HG03575 (cell line): Measurements from ENCODE around the gene TBX15.

Source experiments
- ATAC-seq: cut with Tn5 transposase; IDR thresholded peaks from one replicate; pipeline ENCODE4 v1.9.1; 2021; ENCODE audit not compliant: unreplicated experiment, insufficient number of reproducible peaks, low FRiP score; ENCODE audit errors: extremely low read depth

The TBX15 gene

DNA sequence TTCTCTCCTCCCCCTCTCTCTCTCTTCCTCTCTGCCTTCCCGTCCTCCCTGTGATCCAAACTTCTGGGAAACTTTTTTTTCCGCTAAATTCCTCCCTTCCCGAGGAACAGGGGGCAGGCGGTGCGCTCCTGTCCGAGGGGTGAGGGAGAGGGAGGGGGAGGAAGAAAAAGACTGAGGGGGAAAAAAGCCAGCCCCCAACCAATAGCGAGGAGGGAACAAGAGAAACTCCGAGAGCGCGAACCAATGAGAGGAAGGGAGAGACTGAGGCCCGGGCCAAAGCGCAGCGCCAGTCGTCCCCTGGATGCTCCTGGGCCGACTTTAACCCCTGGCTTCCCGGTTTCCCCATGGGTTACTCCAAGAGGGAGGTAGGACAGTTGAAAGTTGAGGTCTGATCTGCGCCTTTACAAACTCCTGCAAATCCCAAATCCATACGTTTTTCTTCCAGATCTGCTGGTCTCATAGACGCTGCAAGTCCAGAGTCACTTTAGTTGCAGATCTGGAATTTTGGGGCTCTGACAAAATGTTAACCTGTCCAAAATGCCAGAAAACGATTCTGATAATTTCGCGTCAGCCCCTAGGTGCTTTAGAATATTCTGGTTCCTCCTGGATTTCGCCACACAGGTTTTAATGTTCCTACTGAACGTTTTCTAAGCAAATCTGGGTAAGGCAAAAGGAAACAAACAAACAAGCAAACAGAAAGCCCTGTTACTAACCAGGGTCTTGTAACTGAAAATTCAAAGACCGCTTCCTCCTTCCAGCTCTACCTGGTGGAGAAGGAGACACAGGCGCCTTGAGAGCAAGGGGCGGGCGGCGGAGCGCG, at the start of gene TBX15:
TSS of gene TBX15 (minus strand) at position 158 of the 820 bp plus-strand sequence. CDS start 548 bp downstream, outside the sequence.
- ATAC-seq = no peak

DNA sequence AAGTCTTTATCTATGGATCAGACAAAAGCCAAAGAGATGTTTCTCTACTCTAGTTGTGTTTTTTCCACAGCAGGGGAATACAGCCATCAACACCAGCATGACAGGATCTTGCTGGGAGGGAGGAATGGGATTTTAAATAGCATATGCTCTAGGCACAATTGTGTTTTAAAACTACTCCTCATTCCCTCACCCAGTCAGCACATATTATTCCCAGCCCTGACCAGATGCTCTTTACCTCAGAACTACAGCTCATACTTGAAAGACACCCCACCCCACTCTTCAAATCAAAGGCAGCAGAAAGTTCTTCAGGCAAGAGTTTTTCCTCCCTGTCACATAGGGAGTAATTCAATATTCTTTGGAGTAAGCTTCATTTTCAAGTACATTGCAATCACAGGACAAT, 46.2 kb upstream of the TBX15 start:
- no peak for ATAC-seq

DNA sequence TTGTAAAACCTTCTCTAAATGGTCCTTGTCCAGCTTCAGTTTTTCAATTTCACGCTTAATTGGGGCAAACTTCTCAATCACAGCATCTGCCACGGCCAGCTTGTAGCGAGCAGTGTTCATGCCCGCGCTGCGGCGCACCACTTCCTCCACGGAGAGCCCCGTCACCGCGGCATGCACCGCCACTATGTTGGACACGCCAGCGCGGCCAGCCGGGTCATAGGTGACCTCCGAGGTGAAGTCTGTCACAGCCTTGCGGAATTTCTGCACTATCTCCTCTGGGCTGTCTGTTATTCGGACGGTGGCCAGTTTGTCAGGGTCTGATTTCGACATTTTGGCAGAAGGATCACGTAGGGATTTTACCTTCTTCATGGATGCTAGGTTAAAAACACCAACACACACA, 44.8 kb upstream of the TBX15 start:
- no peak for ATAC-seq

DNA sequence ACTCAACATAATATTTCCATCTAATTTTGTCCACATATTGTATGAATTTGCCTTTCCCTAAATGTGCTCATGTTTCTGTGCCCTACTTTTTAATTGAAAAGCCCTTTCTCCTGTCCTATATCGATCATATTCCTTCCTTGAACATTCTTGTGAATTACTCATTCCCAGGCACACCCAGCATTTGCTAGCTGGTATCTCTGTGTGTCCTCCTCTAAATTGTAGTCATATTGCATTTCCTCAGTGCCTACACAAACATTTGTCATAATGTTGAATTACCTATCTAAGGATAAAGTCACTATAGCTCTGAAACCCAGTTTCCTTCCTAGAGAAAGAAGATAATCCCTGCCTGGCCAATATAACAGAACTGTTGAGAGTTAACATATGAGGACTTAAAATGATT, 39.6 kb upstream of the TBX15 start:
- no peak for ATAC-seq

DNA sequence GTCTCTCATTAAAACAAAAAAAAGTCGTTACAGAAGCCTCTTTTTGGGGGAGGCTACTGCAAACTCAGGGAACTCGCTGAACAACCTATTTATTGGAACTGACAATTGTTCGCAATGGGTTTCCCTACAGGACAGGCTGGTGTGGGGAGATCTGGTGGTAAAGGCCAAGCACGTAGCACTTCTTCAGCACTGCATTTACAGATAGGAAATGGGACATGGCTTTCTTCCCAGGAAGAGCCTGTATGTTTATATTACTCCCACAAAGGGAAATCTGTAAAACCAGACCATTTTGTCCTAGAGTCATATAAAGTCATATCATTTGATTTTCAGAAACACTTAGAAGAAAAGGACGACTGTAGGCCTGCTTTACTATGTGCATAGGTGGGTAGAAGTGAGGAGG, 38.8 kb upstream of the TBX15 start:
- ATAC-seq = no peak

DNA sequence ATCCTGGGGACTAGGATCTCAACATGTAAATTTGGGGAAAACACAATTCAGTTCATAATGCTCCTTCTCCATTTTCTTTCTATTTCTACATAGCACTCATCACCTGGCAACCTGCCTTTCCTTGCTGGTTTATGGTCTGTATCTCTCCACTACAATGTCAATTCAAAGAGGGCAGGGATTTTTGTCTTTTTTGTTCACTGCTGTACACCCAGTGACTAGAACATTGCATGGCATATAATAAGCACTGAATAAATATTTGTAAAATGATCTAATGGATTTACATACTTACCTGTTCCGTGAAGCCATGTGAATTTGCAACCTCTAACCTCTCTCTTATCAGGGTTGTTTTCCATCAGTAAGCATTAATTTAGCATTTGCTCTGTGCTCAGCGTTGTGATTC, 27.4 kb upstream of the TBX15 start:
- ATAC-seq = no peak

DNA sequence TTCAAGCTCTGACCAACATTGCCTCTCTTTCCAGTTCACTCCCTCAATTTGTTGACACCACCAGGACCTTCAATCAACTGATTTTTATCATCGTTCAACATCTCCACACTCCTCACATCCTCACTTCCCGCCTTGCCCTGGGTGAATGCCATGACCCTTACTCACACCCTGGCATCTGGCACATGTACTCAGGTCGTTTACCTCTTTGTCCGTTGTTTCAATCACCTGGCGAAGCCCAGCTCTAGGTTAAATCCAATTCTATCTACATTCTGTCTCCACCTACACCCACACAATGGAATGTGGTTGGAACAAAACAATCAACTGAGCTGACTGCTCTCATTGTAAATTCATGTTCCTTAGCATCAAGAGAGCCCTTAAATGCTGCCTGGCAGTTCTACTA, 24.2 kb upstream of the TBX15 start:
- ATAC-seq = no peak

DNA sequence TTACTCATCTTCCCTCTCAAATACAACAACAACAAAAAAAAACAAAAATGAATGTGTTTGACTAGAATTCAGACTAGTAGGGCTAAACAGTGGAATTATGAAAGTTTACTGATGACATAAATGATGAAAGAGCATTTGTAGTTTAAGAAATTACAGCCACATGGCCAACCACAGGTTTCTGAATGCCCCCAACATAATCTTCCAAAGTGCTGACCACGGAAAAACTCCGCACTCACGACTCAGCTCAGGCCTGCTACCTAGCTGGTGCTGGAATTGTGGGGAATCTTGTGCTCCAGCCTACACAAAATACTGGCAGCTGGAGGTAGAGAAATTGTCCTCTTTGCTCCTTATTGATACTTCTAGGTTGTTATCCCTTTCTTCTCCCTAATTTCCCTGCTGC, 23.6 kb upstream of the TBX15 start:
- ATAC-seq = no peak

DNA sequence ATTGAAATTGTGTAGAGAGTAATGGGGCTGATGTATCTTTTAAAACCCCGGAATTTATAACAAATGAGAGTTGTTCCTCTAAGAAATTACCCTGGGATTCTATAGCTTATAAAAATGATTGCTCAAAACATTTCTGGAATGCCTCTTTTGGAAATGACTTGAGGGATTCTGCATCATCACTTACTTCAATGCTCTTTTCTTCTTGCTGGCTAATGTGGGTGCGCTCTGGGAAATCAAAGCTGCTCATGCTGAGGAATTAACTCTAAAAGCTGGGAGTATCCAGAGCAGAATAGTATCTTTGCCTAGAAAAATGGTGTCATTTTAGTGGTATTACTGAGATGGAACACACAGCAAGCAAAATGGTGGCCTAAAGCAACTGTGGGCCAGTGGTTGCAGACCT, 23.0 kb upstream of the TBX15 start:
- ATAC-seq = no peak

DNA sequence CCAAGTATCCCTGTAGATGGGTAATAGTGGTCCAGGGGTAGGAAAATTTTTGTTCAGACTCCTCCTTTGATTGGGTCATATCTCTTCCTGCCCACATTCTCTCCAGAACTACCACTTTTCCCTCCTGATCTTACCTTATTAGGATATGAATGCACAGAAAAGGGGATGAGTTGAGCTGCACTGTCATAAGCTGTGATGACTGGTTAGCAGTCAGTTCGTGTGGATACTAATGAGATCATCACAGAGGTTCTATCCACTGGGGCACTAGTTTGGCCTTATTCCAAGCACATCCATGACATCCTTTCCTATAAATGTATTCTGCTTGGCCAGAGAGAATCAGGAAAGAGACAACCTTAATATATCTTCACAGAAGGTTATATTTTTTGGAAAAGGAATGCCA, 22.1 kb upstream of the TBX15 start:
- ATAC-seq = no peak

DNA sequence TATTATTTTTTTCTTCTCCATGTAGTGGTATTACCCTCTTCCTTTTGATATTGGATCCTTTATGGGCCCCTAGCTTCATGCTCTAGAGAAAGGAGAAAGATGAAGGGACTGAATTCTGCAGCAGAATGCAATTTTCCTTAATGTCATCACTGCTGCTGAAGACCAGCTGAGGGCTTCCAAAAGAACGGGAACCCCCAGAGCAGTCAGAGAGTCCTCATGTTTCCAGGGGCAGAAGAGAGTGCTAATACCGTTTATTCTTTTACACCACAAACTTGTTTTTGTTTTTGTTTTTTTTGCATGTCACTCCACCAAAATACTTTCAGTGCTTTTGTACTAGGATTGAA, 21.1 kb upstream of the TBX15 start:
- no peak for ATAC-seq

DNA sequence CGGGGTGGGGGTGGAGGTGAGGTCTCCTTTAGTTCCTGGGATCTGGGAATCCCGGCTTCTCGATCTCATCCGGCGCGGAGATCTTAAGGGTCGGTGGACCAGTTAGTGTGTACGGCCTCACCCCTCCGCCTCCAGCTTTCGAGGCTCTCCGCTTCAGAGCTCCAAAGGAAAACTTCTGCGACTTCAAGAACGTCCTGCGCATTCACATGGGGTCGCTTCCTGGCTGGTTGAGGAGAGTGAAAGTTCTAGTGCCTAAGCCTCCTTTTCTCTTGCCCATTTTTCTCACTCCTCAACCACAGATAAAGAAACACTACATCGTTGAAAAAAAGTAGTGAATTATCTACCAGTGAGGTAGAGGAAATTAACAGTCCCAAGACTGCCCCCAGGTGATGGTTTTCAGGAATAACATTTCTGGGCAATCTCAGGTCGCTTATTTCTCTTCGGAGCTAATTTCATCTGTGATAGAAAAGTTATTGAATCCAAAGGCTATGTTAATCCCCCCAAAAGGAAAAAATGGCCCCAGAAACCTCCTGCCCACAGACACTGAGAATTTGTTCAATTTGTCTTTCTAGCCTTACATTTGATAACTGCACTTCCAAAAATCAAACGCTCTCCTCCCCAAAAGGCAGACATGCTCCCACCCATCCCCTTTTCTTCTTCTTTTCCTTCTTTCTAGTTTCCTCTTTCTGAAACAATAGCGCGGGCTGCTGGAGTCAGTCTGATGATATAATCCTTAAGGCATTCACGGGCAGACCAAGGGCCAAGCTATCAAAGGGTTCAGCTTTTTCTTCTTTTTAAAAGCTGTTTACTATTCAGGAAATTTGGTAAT, 20.6 kb upstream of the TBX15 start:
- ATAC-seq = no peak

DNA sequence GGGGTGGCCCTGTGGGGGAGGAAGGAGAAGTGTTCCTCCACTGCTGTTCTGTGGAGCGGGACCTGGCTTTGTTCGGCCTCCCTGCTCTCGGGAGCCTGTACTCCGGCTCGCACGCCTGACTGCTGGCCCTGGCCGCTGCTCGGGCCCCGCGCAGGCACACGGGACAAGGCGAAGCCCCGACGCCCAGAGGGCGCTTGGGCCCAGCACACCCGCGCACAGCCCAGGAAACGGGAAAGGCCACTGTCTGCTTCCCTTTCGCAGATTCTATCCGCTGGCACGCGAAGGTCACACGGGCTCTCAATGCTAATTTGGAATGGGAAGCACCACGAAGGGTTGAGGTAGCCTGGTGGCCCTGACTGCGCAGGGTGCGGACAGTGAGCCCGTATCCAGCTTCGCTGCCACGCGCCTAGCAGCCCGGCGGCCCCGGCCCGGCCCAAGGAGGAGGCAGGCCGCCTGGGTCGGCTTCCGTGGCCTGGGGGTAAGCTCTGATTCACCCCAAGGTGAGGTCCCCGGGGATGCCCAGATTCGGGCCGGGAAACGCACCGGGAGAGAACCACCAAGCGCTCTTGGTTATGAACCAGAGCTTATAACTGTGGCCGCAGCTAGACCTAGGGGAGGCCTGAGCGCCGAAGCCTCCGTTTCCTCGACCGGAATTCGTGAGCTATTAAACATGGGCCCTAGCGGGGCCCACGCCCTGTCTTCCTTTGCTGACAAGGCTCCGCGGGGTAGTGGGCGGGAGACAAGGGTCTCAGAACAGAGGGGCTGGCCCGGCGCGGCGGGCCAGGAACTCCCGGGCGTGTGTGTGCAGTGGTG, 19.7 kb upstream of the TBX15 start:
- ATAC-seq = no peak

DNA sequence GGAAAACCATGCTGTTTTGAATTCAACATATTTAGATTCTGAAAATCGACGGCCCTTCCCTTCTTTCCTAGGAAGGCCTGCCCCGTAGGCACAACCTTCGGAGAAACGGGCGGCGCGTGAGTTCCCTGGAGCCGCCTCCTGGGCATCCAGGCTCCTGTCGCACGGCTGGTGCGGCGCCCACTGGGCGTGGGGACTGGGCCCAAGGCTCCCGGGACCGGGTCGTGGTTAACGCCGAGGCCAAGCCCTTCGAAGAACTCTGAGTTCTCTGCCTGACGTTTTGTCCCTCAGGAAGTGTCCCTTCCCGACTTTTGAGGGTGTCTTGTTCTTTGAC, 19.2 kb upstream of the TBX15 start:
- no peak for ATAC-seq

DNA sequence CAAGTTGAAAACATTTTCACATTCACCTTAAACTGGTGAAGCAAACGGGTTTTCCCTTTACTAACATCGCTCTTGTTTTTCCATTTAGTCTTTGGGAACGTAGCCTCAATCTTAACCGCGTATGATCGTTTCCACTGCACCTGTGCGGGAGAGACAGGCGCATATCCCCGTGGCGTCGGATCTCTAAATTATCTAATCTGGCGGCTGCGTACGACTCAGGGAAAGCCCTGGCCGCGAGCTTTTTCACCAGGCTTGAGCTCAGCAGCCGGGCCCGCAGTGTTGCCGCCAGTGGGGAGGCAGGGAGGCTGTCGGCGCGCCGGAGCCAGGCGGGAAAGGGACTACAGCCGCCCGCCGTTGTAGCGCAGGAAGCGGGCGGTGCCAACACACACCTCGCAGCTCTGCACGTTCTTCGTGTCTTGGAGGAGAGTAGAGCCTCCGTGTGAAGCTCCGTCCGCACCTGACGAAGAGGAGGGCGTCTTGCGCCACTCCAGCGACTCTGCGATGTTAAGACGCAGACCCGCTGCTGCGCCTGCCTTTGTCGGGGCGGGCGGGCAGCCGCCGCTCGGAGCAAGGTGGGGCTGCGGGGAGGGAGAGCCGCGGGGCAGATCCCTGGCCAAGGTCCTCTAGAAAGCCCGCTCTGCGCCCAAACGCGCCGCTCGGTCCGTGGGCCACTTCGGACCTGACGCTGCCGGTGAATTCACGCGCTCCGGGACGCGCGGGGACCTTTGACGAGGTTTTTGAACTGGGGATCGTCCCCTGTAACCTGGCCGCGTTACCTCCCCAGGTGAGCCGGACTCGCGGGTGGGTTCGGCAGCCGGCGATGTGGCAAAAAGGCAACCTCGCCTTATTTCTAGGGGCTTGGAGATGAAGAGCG, 18.5 kb upstream of the TBX15 start:
- no peak for ATAC-seq

DNA sequence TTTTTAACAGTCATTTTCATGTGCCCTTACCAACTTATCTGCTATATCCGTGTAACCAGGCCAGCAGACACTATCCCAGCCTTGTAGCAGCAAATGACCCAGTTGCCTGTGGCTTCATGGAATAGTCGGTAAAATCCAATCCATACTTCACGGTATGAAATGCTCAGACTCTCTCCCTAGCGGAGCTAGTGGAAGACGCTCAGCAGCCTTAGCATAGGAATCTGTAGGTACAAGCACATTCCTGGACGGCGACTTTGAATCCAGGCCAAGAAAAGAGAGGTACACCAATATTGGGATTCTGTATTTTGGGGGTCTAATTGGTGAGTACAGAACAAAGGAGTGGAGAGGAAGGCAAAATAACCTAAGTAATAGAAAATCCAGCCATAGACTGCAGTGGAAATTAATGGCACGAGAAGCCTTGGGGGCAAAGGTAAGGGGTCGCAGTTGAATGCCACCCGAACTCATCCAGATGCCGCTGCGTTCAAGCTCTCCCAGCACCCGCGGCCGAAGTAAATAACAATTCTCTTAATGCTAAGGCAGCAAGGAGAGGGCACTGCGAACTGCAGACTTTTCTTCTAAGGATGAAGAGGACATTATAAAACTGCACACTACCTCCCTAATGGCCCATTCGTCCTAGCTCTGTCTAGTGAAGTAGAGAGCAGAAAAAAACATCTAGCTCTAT, 17.7 kb upstream of the TBX15 start:
- ATAC-seq = no peak

DNA sequence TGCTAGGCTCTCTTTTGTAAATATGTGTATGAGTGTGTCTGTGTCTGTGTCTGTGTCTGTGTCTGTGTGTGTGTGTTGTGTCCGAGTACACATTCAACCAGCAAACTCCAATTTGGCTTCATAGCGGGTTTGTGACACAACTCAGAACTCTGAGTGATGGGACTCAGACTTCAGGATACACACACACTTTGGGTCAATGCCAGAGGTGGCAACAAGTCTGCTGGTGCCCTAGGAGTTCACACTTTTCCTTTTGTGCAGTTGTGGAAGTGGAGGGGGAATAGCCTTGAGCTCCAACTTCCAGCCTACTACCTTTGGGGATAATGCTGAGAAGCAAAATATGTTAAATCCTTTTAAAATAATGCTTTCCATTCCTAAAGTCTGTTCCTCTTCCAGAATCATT, 16.6 kb upstream of the TBX15 start:
- no peak for ATAC-seq

DNA sequence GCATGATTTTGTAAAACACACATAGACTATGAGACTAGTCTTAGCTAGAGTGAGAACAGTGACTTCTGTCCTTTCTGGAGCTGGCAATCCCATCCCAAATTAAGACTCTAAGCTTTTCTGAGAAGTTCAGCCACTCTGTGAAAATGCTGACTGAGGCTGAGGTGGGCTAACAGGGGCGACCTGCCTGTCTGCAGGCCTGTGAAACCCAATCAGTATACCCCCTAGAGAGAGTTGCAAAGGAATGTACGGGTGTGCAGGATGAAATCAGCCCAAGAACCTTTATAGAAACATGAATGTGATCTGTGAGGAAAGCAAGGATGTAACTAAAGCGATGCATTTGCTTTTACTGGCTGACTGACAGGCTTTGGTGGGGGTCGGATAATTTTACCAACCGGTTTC, 16.0 kb upstream of the TBX15 start:
- no peak for ATAC-seq
